HepG2 (cell line): ENCODE results near the gene ENTPD6. TPM values are rescaled to one million over a fixed set of nuclear protein-coding genes. Genes with fewer than 3 reads are reported as not detected.

Source experiments
- GTF3A ChIP-seq: sonication (generic); formaldehyde crosslinking; conservative IDR thresholded peaks from 2 replicates; pipeline ENCODE4 v1.4.0; 2020; ENCODE audit warnings: mild to moderate bottlenecking, missing genetic modification reagents
- HES4 ChIP-seq: sonication (generic); formaldehyde crosslinking; IDR thresholded peaks from 2 replicates; pipeline ENCODE4 v1.9.0; 2021; ENCODE audit warnings: mild to moderate bottlenecking, missing genetic modification reagents, borderline replicate concordance
- JDP2 ChIP-seq: sonication (generic); formaldehyde crosslinking; IDR thresholded peaks from 2 replicates; pipeline ENCODE4 v1.8.1; 2022; ENCODE audit warnings: missing genetic modification reagents, borderline replicate concordance
- MIXL1 ChIP-seq: IDR thresholded peaks from 2 replicates; pipeline ENCODE4 v1.6.1; 2016
- PRMT3 ChIP-seq: sonication (generic); formaldehyde crosslinking; IDR thresholded peaks from 2 replicates; pipeline ENCODE4 v1.8.1; 2022; ENCODE audit warnings: low read depth, mild to moderate bottlenecking, moderate library complexity, missing genetic modification reagents, borderline replicate concordance
- RFX5 ChIP-seq: IDR thresholded peaks from 2 replicates; pipeline ENCODE4 v1.6.1; 2011; ENCODE audit warnings: low read depth, low read length, improper control_type of control experiment
- TBP ChIP-seq: sonication (generic); formaldehyde crosslinking; IDR thresholded peaks from 2 replicates; pipeline ENCODE4 v1.5.0; 2020; ENCODE audit warnings: missing genetic modification reagents
- ZMYM3 ChIP-seq: sonication (generic); formaldehyde crosslinking; IDR thresholded peaks from 2 replicates; pipeline ENCODE4 v1.5.1; 2020; ENCODE audit warnings: mild to moderate bottlenecking, missing genetic modification reagents
- ZNF124 ChIP-seq: sonication (generic); formaldehyde crosslinking; IDR thresholded peaks from 2 replicates; pipeline ENCODE4 v1.4.0; 2020; ENCODE audit warnings: missing genetic modification reagents
- ZNF543 ChIP-seq: sonication (generic); formaldehyde crosslinking; IDR thresholded peaks from 2 replicates; pipeline ENCODE4 v1.4.0; 2020; ENCODE audit warnings: mild to moderate bottlenecking, missing genetic modification reagents
- ZNF776 ChIP-seq: sonication (generic); formaldehyde crosslinking; IDR thresholded peaks from 2 replicates; pipeline ENCODE4 v1.4.0; 2020; ENCODE audit warnings: mild to moderate bottlenecking, missing genetic modification reagents
- ZNF83 ChIP-seq: sonication (generic); formaldehyde crosslinking; IDR thresholded peaks from 2 replicates; pipeline ENCODE4 v1.4.0; 2020; ENCODE audit warnings: missing genetic modification reagents, mild to moderate bottlenecking, borderline replicate concordance
- polyA plus RNA-seq, 8 experiments: library from polyadenylated mRNA; depleted of rRNA in 3 of 8; stranded (reverse) in 7 of 8; unstranded in 1 of 8; fragments of >200 nt; fragmentation: Illumina TruSeq in 4 of 8; extraction: Trizol in 4 of 8; gene quantifications; 2 replicates each; pipeline versions ENCODE4 v1.2.1 to v1.2.3, GENCODE V29; 2011 to 2016; ENCODE audit warnings: low read depth in 4 of 8, missing spikeins in 1 of 8, mixed read lengths in 1 of 8; ENCODE audit not compliant: insufficient read depth in 1 of 8
- total RNA-seq, 5 experiments: library from RNA; depleted of rRNA; stranded (reverse); fragments of >200 nt; fragmentation: Illumina TruSeq; extraction: Trizol; gene quantifications; 2 replicates each; pipeline ENCODE4 v1.2.3, GENCODE V29; 2016; ENCODE audit warnings: low read depth in 1 of 5
- TF ChIP-seq, protein P1 (sequence below): sonication (generic); formaldehyde crosslinking; IDR thresholded peaks from one replicate; pipeline ENCODE4 v1.5.1; 2020; ENCODE audit warnings: mild to moderate bottlenecking, missing genetic modification reagents; ENCODE audit errors: not compliant biosample characterization
- TF ChIP-seq, protein P2 (sequence below): sonication (generic); formaldehyde crosslinking; IDR thresholded peaks from 2 replicates; pipeline ENCODE4 v1.9.0; 2021; ENCODE audit warnings: missing genetic modification reagents, borderline replicate concordance
- TF ChIP-seq, protein P3 (sequence below): sonication (generic); formaldehyde crosslinking; IDR thresholded peaks from 2 replicates; pipeline ENCODE4 v1.5.0; 2020; ENCODE audit warnings: mild to moderate bottlenecking, missing genetic modification reagents
- TF ChIP-seq, protein P4 (sequence below): sonication (generic); formaldehyde crosslinking; IDR thresholded peaks from 2 replicates; pipeline ENCODE4 v1.5.1; 2020; ENCODE audit warnings: missing genetic modification reagents, mild to moderate bottlenecking, borderline replicate concordance

ENTPD6 gene
- total and polyA plus RNA-seq, 2 of the 13 experiments (the other 11 are each of a cell fraction or from before 2014, with no cell fraction given) = 164 to 172 TPM

DNA sequence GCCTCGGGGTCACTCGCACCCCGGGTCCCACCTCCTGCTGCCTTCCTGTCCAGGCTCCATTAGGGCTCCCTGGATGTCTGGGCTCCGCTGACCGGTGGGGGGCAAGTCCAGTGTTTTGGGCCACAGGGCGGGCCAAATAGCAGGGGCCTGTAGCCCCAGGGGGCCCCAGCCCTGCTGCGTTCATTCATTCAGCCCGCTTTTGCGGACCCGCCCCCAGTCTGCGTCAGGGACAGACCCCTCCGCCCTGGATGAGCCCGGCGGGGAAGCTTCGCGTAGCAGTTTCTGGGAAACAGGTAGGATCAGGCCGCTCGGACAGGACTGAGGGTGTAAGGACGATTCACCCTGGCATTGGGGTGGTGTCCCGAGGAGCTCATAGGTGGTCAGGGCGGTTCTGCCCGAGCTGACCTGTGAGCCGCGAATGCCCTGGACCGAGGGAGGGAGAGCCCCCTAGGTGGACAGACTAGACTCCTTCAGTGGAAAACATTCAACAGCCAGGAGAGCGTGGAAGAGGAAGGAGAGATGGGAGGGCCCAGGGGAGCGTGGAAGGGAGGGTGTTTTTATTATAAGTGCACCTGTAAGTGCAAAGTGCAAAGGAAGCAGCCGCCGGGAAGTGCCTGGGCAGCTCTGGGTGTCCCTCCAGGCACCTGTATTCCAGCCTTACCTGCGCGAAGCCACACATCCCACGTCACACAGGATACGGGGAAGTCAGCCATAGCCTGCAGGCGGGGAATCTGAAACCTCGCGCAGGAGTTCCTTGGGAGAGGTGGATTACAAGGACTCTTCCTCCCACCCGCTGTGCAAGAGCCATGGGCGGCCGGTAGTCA, 662 bp downstream of the ENTPD6 start (continued):
- TF ChIP-seq, protein P1, sequence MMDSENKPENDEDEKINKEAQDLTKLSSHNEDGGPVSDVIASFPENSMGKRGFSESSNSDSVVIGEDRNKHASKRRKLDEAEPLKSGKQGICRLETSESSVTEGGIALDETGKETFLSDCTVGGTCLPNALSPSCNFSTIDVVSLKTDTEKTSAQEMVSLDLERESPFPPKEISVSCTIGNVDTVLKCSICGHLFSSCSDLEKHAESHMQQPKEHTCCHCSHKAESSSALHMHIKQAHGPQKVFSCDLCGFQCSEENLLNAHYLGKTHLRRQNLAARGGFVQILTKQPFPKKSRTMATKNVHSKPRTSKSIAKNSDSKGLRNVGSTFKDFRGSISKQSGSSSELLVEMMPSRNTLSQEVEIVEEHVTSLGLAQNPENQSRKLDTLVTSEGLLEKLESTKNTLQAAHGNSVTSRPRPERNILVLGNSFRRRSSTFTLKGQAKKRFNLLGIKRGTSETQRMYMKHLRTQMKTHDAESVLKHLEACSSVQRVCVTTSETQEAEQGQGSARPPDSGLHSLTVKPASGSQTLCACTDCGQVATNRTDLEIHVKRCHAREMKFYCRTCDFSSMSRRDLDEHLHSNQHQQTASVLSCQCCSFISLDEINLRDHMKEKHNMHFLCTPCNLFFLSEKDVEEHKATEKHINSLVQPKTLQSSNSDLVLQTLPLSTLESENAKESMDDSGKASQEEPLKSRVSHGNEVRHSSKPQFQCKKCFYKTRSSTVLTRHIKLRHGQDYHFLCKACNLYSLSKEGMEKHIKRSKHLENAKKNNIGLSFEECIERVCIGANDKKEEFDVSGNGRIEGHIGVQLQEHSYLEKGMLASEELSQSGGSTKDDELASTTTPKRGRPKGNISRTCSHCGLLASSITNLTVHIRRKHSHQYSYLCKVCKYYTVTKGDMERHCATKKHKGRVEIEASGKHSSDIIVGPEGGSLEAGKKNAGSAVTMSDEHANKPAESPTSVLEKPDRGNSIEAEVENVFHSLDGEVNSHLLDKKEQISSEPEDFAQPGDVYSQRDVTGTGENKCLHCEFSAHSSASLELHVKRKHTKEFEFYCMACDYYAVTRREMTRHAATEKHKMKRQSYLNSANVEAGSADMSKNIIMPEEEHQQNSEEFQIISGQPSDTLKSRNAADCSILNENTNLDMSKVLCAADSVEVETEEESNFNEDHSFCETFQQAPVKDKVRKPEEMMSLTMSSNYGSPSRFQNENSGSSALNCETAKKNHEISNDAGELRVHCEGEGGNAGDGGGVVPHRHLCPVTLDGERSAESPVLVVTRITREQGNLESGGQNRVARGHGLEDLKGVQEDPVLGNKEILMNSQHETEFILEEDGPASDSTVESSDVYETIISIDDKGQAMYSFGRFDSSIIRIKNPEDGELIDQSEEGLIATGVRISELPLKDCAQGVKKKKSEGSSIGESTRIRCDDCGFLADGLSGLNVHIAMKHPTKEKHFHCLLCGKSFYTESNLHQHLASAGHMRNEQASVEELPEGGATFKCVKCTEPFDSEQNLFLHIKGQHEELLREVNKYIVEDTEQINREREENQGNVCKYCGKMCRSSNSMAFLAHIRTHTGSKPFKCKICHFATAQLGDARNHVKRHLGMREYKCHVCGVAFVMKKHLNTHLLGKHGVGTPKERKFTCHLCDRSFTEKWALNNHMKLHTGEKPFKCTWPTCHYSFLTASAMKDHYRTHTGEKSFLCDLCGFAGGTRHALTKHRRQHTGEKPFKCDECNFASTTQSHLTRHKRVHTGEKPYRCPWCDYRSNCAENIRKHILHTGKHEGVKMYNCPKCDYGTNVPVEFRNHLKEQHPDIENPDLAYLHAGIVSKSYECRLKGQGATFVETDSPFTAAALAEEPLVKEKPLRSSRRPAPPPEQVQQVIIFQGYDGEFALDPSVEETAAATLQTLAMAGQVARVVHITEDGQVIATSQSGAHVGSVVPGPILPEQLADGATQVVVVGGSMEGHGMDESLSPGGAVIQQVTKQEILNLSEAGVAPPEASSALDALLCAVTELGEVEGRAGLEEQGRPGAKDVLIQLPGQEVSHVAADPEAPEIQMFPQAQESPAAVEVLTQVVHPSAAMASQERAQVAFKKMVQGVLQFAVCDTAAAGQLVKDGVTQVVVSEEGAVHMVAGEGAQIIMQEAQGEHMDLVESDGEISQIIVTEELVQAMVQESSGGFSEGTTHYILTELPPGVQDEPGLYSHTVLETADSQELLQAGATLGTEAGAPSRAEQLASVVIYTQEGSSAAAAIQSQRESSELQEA (CRISPR knock-in tag) = no peak
- no peak; the same call in 1 of the 2 replicates for TF ChIP-seq HES4 (CRISPR knock-in tag)
- TF ChIP-seq JDP2 (CRISPR knock-in tag) = 0 out of 2 replicates have a peak, but pooled peaks have one; percentile 38
- TF ChIP-seq ZNF776 = no peak; the same call in 1 of the 2 replicates
- no peak for TF ChIP-seq ZMYM3
- no peak; the same call in 1 of the 2 replicates for TF ChIP-seq ZNF124
- TF ChIP-seq, protein P2, sequence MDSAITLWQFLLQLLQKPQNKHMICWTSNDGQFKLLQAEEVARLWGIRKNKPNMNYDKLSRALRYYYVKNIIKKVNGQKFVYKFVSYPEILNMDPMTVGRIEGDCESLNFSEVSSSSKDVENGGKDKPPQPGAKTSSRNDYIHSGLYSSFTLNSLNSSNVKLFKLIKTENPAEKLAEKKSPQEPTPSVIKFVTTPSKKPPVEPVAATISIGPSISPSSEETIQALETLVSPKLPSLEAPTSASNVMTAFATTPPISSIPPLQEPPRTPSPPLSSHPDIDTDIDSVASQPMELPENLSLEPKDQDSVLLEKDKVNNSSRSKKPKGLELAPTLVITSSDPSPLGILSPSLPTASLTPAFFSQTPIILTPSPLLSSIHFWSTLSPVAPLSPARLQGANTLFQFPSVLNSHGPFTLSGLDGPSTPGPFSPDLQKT (CRISPR knock-in tag) = no peak
- no peak for TF ChIP-seq TBP
- TF ChIP-seq, protein P3, sequence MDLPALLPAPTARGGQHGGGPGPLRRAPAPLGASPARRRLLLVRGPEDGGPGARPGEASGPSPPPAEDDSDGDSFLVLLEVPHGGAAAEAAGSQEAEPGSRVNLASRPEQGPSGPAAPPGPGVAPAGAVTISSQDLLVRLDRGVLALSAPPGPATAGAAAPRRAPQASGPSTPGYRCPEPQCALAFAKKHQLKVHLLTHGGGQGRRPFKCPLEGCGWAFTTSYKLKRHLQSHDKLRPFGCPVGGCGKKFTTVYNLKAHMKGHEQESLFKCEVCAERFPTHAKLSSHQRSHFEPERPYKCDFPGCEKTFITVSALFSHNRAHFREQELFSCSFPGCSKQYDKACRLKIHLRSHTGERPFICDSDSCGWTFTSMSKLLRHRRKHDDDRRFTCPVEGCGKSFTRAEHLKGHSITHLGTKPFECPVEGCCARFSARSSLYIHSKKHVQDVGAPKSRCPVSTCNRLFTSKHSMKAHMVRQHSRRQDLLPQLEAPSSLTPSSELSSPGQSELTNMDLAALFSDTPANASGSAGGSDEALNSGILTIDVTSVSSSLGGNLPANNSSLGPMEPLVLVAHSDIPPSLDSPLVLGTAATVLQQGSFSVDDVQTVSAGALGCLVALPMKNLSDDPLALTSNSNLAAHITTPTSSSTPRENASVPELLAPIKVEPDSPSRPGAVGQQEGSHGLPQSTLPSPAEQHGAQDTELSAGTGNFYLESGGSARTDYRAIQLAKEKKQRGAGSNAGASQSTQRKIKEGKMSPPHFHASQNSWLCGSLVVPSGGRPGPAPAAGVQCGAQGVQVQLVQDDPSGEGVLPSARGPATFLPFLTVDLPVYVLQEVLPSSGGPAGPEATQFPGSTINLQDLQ (CRISPR knock-in tag) = no peak
- peak; percentile 24; the same call in 1 of the 2 replicates for TF ChIP-seq ZNF543 (CRISPR knock-in tag)
- TF ChIP-seq PRMT3 (CRISPR knock-in tag) = no peak
- no peak for TF ChIP-seq MIXL1 (CRISPR knock-in tag)
- TF ChIP-seq RFX5 = no peak
- TF ChIP-seq, protein P4, sequence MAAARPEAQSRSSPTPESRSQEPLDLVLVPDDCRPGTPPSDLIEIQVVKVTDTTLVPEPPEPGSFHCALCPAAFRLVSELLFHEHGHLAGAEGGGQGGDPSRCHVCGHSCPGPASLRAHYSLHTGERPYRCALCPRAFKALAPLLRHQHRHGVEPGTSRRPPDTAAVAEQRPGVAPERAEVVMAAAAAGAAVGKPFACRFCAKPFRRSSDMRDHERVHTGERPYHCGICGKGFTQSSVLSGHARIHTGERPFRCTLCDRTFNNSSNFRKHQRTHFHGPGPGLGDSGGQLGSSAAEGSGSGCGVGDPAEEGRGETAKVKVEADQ (CRISPR knock-in tag) = no peak
- no peak; the same call in 1 of the 2 replicates for TF ChIP-seq ZNF83 (CRISPR knock-in tag)
- no peak for TF ChIP-seq GTF3A
